Measurements from ENCODE around the gene FBN3. TPM values are rescaled to one million over a fixed set of nuclear protein-coding genes. Genes with fewer than 3 reads are reported as not detected.
"Not testable (repeated sequence)": the region's sequence is repeated elsewhere in the genome, so short reads cannot be mapped to it uniquely, and the experiment has no call there.

The FBN3 gene
- total and polyA plus RNA-seq, 3 donors from 2014 or later: 0.62 to 17.8 (median 2.3) TPM

DNA sequence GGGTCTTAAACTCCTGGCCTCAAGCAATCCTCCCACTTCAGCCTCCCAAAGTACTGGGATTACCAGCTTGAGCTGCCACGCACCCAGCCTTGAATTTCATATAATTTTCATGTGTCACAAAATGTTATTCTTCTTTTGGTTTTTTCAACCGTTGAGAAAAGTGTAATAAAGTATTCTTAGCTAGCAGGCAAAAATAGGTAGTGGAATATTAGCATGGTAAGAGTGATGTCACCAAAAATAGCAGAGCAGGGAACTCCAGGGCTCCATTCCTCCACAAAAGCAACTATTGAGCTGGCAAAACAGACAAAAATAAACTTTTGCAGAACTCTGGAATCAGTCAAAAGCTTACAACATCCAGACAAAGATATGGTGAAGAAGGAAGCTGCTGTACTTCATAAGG, 43.9 kb downstream of the FBN3 start:
- no peak for DNase-seq
- H3K27ac ChIP-seq: no peak overlapping the region
- H3K4me3 ChIP-seq: no peak overlapping the region
- no peaks in the 10 kb centered on the region for H3K27me3 ChIP-seq
- intact Hi-C loops (cut with DNase I; ENCODE audit: low total_unique reads): no loop called here
- TF ChIP-seq, protein P1, sequence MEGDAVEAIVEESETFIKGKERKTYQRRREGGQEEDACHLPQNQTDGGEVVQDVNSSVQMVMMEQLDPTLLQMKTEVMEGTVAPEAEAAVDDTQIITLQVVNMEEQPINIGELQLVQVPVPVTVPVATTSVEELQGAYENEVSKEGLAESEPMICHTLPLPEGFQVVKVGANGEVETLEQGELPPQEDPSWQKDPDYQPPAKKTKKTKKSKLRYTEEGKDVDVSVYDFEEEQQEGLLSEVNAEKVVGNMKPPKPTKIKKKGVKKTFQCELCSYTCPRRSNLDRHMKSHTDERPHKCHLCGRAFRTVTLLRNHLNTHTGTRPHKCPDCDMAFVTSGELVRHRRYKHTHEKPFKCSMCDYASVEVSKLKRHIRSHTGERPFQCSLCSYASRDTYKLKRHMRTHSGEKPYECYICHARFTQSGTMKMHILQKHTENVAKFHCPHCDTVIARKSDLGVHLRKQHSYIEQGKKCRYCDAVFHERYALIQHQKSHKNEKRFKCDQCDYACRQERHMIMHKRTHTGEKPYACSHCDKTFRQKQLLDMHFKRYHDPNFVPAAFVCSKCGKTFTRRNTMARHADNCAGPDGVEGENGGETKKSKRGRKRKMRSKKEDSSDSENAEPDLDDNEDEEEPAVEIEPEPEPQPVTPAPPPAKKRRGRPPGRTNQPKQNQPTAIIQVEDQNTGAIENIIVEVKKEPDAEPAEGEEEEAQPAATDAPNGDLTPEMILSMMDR (IDR thresholded peaks at IDR 0.05): no peak
- TF ChIP-seq POLR2A (IDR thresholded peaks at IDR 0.05): no peak
- WGBS, 2 donors: 84 to 90% methylated on average over 2 of the region's 2 CpGs
- no peaks in the 10 kb centered on the region for H3K4me1 ChIP-seq
- H3K36me3 ChIP-seq (ENCODE audit: low read depth, missing control alignments): no peaks in the 10 kb centered on the region
- H3K9me3 ChIP-seq: no peaks in the 10 kb centered on the region

DNA sequence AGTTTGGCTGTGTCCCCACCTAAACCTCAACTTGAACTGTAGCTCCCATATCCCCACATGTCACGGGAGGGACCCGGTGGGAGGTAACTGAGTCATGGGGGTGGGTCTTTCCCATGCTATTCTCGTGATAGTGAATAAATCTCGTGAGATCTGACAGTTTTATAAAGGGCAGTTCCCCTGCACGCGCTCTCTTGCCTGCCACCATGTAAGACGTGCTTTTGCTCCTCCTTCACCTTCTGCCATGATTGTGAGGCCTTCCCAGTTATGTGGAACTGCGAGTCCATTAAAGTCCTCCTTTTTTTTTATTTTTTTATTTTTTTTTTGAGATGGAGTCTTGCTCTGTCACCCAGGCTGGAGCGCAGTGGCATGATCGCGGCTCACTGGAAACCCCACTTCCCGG, 47.5 kb downstream of the FBN3 start:
- H3K27me3 ChIP-seq; H3K9me3 ChIP-seq; H3K4me3 ChIP-seq; H3K36me3 ChIP-seq (ENCODE audit: low read depth, missing control alignments); DNase-seq; intact Hi-C loops (cut with DNase I; ENCODE audit: low total_unique reads); H3K4me1 ChIP-seq; H3K27ac ChIP-seq: not testable (repeated sequence)
- 83 to 87% methylated on average over 11 to 12 of the region's 12 CpGs for WGBS, 2 donors

- TF ChIP-seq, protein P1 (IDR thresholded peaks at IDR 0.05): no peak
- no peak for TF ChIP-seq POLR2A (IDR thresholded peaks at IDR 0.05)
- no peaks in the 10 kb centered on the region for H3K9me3 ChIP-seq
- no peak for DNase-seq
- H3K36me3 ChIP-seq (ENCODE audit: low read depth, missing control alignments): no peaks in the 10 kb centered on the region
- H3K4me1 ChIP-seq: no peaks in the 10 kb centered on the region
- no peaks in the 10 kb centered on the region for H3K27me3 ChIP-seq
- H3K4me3 ChIP-seq: no peak overlapping the region
- H3K27ac ChIP-seq: no peak overlapping the region
- intact Hi-C loops (cut with DNase I; ENCODE audit: low total_unique reads): no loop called here
- 91 to 99% methylated on average over 4 of the region's 4 CpGs for WGBS, 2 donors
Measured at GRCh38 chr19:8101311-8101710, 48.1 kb downstream of the FBN3 start.

DNA sequence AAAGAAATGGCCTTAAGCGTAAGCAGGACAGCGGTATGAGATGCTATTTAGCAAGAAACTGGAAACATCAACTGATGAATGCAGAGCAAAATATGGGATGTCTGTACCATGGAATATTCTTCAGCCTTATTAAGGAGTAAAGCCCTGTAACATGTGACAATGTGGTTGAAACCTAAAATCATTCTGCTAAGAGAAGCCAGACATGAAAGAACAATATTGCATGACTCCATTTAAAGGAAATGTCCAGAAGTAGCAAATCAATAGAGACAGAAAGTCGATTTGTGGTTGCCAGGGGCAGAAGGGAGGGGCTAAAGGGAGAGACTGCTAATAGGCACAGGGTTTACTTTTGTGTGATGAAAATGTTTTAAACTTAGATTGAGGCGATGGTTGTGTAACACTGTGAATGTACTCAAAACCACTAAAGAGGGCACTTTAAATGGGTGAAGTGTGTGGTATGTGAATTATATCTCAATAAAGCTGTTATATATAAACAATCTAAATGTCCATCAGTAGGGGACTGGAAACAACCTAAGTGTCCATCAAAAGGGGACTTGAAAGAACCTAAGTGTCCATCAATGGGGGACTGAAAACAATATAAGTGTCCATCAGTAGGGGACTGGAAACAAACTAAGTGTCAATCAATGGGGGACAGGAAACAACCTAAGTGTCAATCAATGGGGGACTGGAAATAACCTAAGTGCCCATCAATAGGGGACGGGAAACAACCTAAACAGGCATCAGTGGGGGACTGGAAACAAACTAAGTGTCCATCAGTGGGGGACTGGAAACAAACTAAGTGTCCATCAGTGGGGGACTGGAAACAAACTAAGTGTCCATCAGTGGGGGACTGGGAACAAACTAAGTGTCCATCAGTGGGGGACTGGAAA, 51.5 kb downstream of the FBN3 start:
- H3K36me3 ChIP-seq (ENCODE audit: low read depth, missing control alignments): no peaks in the 10 kb centered on the region
- TF ChIP-seq, protein P1 (IDR thresholded peaks at IDR 0.05): no peak
- TF ChIP-seq POLR2A (IDR thresholded peaks at IDR 0.05): no peak
- H3K4me1 ChIP-seq: no peaks in the 10 kb centered on the region
- intact Hi-C loops (cut with DNase I; ENCODE audit: low total_unique reads): no loop called here
- whole genome bisulfite sequencing, 2 donors: 77 to 98% methylated on average over 5 of the region's 5 CpGs
- H3K27me3 ChIP-seq: no peaks in the 10 kb centered on the region
- H3K4me3 ChIP-seq: no peak overlapping the region
- no peaks in the 10 kb centered on the region for H3K9me3 ChIP-seq
- no peak for DNase-seq
- no peak overlapping the region for H3K27ac ChIP-seq

DNA sequence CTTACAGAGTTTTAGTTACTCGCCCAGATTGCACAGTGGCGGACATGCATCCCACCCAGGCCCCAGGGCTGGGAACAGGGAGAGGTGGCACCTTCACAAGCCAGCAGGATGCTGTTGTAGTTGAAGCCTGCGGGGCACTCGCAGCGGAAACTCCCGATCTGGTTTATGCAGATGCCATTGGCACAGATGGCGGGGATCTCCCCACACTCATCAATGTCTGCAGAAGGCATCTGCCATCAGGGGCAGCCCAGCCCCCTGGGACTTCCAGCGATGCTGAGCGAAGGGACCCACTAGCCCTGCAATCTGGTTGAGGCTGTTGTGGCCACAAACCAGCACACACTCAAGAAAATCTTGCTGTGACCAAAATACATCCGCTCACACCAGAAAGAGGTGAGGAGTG, 52.2 kb downstream of the FBN3 start:
- Histone ChIP-seq H3K36me3 (ENCODE audit: low read depth, missing control alignments) (no peaks in the 10 kb centered on the region), H3K27me3 (no peaks in the 10 kb centered on the region), H3K4me3 (no peak overlapping the region), H3K9me3 (no peaks in the 10 kb centered on the region), H3K4me1 (no peaks in the 10 kb centered on the region), H3K27ac (no peak overlapping the region)
- 92 to 95% methylated on average over 9 to 10 of the region's 10 CpGs for WGBS, 2 donors
- intact Hi-C loops (cut with DNase I; ENCODE audit: low total_unique reads): no loop called here
- TF ChIP-seq, protein P1 (IDR thresholded peaks at IDR 0.05): no peak
- TF ChIP-seq POLR2A (IDR thresholded peaks at IDR 0.05): no peak
- DNase-seq: no peak

Measured in testis (tissue), 3 donors.